GM23248 (cell line): Measurements from ENCODE around the gene SOD2. TPM values are rescaled to one million over a fixed set of nuclear protein-coding genes. Genes with fewer than 3 reads are reported as not detected.

Experiments
- DNase-seq: peaks from one replicate; pipeline ENCODE4 v3.0.0-alpha.2; 2015
- H2AFZ ChIP-seq: fragments of 200-600 bp; sonication (generic); 2 replicates; pipeline ENCODE4 v1.6.1; 2016; ENCODE audit warnings: antibody characterized with exemption
- H3F3A ChIP-seq: fragments of 200-600 bp; sonication (generic); 2 replicates; pipeline ENCODE4 v1.6.1; 2016; ENCODE audit warnings: mild to moderate bottlenecking, antibody characterized with exemption, mixed run types; ENCODE audit not compliant: insufficient read depth
- H3K27ac ChIP-seq: fragments of 200-600 bp; sonication (generic); 2 replicates; pipeline ENCODE4 v1.5.1; 2016; ENCODE audit warnings: mild to moderate bottlenecking
- H3K27me3 ChIP-seq: fragments of 200-600 bp; sonication (generic); replicated peaks from 2 replicates; pipeline ENCODE4 v1.6.1; 2016; ENCODE audit warnings: mild to moderate bottlenecking; ENCODE audit not compliant: insufficient read depth
- H3K36me3 ChIP-seq: fragments of 200-600 bp; sonication (generic); 2 replicates; pipeline ENCODE4 v1.6.1; 2016; ENCODE audit warnings: low read depth, mild to moderate bottlenecking
- H3K4me1 ChIP-seq: fragments of 200-600 bp; sonication (generic); 2 replicates; pipeline ENCODE4 v1.6.1; 2016; ENCODE audit warnings: mild to moderate bottlenecking; ENCODE audit not compliant: insufficient read depth
- H3K4me2 ChIP-seq: fragments of 200-600 bp; sonication (generic); one replicate; pipeline ENCODE4 v1.6.1; 2016; ENCODE audit warnings: mild to moderate bottlenecking; ENCODE audit not compliant: unreplicated experiment
- H3K4me3 ChIP-seq: fragments of 200-600 bp; sonication (generic); 2 replicates; pipeline ENCODE4 v1.5.1; 2016; ENCODE audit warnings: mild to moderate bottlenecking
- H3K79me2 ChIP-seq: fragments of 200-600 bp; sonication (generic); 2 replicates; pipeline ENCODE4 v1.6.1; 2016; ENCODE audit warnings: mild to moderate bottlenecking; ENCODE audit not compliant: insufficient read depth
- H3K9ac ChIP-seq: fragments of 200-600 bp; sonication (generic); 2 replicates; pipeline ENCODE4 v1.6.1; 2016; ENCODE audit warnings: mild to moderate bottlenecking
- H3K9me2 ChIP-seq: fragments of 200-600 bp; sonication (generic); 2 replicates; pipeline ENCODE4 v1.6.1; 2016; ENCODE audit warnings: mixed run types, mild to moderate bottlenecking, moderate library complexity; ENCODE audit not compliant: insufficient read depth
- H3K9me3 ChIP-seq: fragments of 200-600 bp; sonication (generic); one replicate; pipeline ENCODE4 v1.6.1; 2017; ENCODE audit warnings: low read depth
- H4K20me1 ChIP-seq: fragments of 200-600 bp; sonication (generic); 2 replicates; pipeline ENCODE4 v1.6.0; 2016; ENCODE audit not compliant: insufficient read depth
- EZH2 ChIP-seq: fragments of 200-600 bp; sonication (generic); IDR thresholded peaks from 2 replicates; pipeline ENCODE4 v1.6.1; 2018; ENCODE audit warnings: antibody characterized with exemption, mild to moderate bottlenecking; ENCODE audit not compliant: insufficient read depth, poor library complexity, severe bottlenecking
- EZH2phosphoT487 ChIP-seq: fragments of 200-600 bp; sonication (generic); IDR thresholded peaks from 2 replicates; pipeline ENCODE4 v1.6.1; 2018; ENCODE audit warnings: antibody characterized with exemption, moderate library complexity, mild to moderate bottlenecking, low read depth; ENCODE audit not compliant: insufficient read depth
- WGBS, 2 experiments: methylation state at CpG; one replicate each; pipeline ENCODE4 v1.1.6; 2015 to 2017; ENCODE audit warnings: low lambda C conversion rate in 2 of 2, low coverage in 1 of 2; ENCODE audit errors: missing lambda C conversion rate in 2 of 2; 5-methylcytosine and 5-hydroxymethylcytosine counted together
- in situ Hi-C: fragments of 300-500 bp; cut with MboI; formaldehyde crosslinking; loops from 2 replicates; pipeline ENCODE4 v1.15.0; 2020
- polyA plus RNA-seq: library from polyadenylated mRNA; unstranded; fragments of >200 nt; fragmentation: Nextera tagmentation; extraction: Ambion mirVana; gene quantifications from 2 replicates; pipeline ENCODE4 v1.2.1, GENCODE V29; 2016
- total RNA-seq: library from RNA; depleted of rRNA; stranded (reverse); fragments of >200 nt; shearing (Covaris generic); gene quantifications from 2 replicates; pipeline ENCODE4 v1.2.3, GENCODE V29; 2014

Gene SOD2
- total and polyA plus RNA-seq, 2 experiments from 2014 or later = 53.1 to 62.6 TPM

- Histone ChIP-seq H3K4me1 (peaks cover 25% of the 10 kb centered on the region), H3K4me3 (no peak overlapping the region), H3K9ac (no peak overlapping the region), H3K4me2 (no peak overlapping the region), H3K9me3 (no peaks in the 10 kb centered on the region), H3K36me3 (no peaks in the 10 kb centered on the region), H3K79me2 (peaks cover 73% of the 10 kb centered on the region), H3F3A (peaks cover 31% of the 10 kb centered on the region), H2AFZ (no peak overlapping the region), H3K27me3 (no peaks in the 10 kb centered on the region), H3K9me2 (no peaks in the 10 kb centered on the region), H3K27ac (no peak overlapping the region), H4K20me1 (no peaks in the 10 kb centered on the region)
- DNase-seq = no peak
- WGBS, 2 experiments = 97 to 100% methylated on average over 3 of the region's 3 CpGs
- in situ Hi-C loops = no loop called here
- TF ChIP-seq EZH2phosphoT487 (no peak), EZH2 (no peak)
Measured at GRCh38 chr6:159718634-159719033, 25.6 kb upstream of the SOD2 start.

- Histone ChIP-seq H2AFZ (0 out of 2 replicates have a peak overlapping the region, but pooled peaks have one; percentile 8), H3F3A (peaks cover 31% of the 10 kb centered on the region)
- WGBS, 2 experiments = 3 to 4% methylated on average over 5 of the region's 5 CpGs
Measured at GRCh38 chr6:159716247-159717096, 23.4 kb upstream of the SOD2 start.

GRCh38 chr6:159715605-159716004 is 22.6 kb upstream of the SOD2 start:
- no peak for DNase-seq
- H3K27me3 ChIP-seq = no peaks in the 10 kb centered on the region
- WGBS, 2 experiments = 96 to 98% methylated on average over 3 of the region's 3 CpGs
- TF ChIP-seq EZH2 (no peak), EZH2phosphoT487 (no peak)
- H3K4me1 ChIP-seq = peaks cover 25% of the 10 kb centered on the region
- peak overlapping the region; percentile 53 for H3K9ac ChIP-seq
- no peaks in the 10 kb centered on the region for H3K9me3 ChIP-seq
- peaks cover 65% of the 10 kb centered on the region for H3K79me2 ChIP-seq
- peak overlapping the region; percentile 57 for H3K4me2 ChIP-seq
- no peaks in the 10 kb centered on the region for H3K36me3 ChIP-seq
- H3K27ac ChIP-seq = peak overlapping the region; percentile 74
- H3K4me3 ChIP-seq = no peak overlapping the region
- H4K20me1 ChIP-seq = no peaks in the 10 kb centered on the region
- no peaks in the 10 kb centered on the region for H3K9me2 ChIP-seq
- H2AFZ ChIP-seq = no peak overlapping the region
- in situ Hi-C loops = no loop called here
- H3F3A ChIP-seq = peaks cover 31% of the 10 kb centered on the region

More at GRCh38 chr6:159716247-159717096, 23.4 kb upstream of the SOD2 start:
- peaks cover 25% of the 10 kb centered on the region for H3K4me1 ChIP-seq
- H3K9me3 ChIP-seq = no peaks in the 10 kb centered on the region
- H3K27me3 ChIP-seq = no peaks in the 10 kb centered on the region
- in situ Hi-C loops = no loop called here
- peak overlapping the region; percentile 58 for H3K9ac ChIP-seq
- H4K20me1 ChIP-seq = no peaks in the 10 kb centered on the region
- DNase-seq = peak; percentile 98
- no peaks in the 10 kb centered on the region for H3K9me2 ChIP-seq
- peak overlapping the region; percentile 57 for H3K4me2 ChIP-seq
- peaks cover 71% of the 10 kb centered on the region for H3K79me2 ChIP-seq
- TF ChIP-seq EZH2 = no peak
- TF ChIP-seq EZH2phosphoT487 = 0 out of 2 replicates have a peak, but pooled peaks have one; percentile 20
- no peaks in the 10 kb centered on the region for H3K36me3 ChIP-seq
- H3K4me3 ChIP-seq = peak overlapping the region; percentile 20; the same call in 1 of the 2 replicates
- peak overlapping the region; percentile 74 for H3K27ac ChIP-seq

GRCh38 chr6:159715166-159715565 is 22.1 kb upstream of the SOD2 start:
- H3K27ac ChIP-seq = no peak overlapping the region
- no peak for DNase-seq

More at GRCh38 chr6:159715166-159715565, 22.1 kb upstream of the SOD2 start:
- H3K27me3 ChIP-seq = no peaks in the 10 kb centered on the region
- H3K9me3 ChIP-seq = no peaks in the 10 kb centered on the region
- no peak overlapping the region for H2AFZ ChIP-seq
- H3K9ac ChIP-seq = no peak overlapping the region
- H3K4me1 ChIP-seq = peaks cover 25% of the 10 kb centered on the region
- TF ChIP-seq EZH2 (no peak), EZH2phosphoT487 (no peak)
- H3K4me3 ChIP-seq = no peak overlapping the region
- no peaks in the 10 kb centered on the region for H3K36me3 ChIP-seq
- in situ Hi-C loops = no loop called here
- WGBS, 2 experiments = 79 to 86% methylated on average over 3 of the region's 3 CpGs
- H3K79me2 ChIP-seq = peaks cover 61% of the 10 kb centered on the region
- H4K20me1 ChIP-seq = no peaks in the 10 kb centered on the region
- H3K4me2 ChIP-seq = no peak overlapping the region
- H3K9me2 ChIP-seq = no peaks in the 10 kb centered on the region
- H3F3A ChIP-seq = peaks cover 31% of the 10 kb centered on the region
